Measurements from ENCODE around the gene COX4I2.
"Not testable (repeated sequence)": the region's sequence is repeated elsewhere in the genome, so short reads cannot be mapped to it uniquely, and the experiment has no call there.

The COX4I2 gene

GRCh38 chr20:31654534-31654933 lies 16.8 kb downstream of the COX4I2 start:
- DNase-seq (ENCODE audit: low read depth) = no peak

DNA sequence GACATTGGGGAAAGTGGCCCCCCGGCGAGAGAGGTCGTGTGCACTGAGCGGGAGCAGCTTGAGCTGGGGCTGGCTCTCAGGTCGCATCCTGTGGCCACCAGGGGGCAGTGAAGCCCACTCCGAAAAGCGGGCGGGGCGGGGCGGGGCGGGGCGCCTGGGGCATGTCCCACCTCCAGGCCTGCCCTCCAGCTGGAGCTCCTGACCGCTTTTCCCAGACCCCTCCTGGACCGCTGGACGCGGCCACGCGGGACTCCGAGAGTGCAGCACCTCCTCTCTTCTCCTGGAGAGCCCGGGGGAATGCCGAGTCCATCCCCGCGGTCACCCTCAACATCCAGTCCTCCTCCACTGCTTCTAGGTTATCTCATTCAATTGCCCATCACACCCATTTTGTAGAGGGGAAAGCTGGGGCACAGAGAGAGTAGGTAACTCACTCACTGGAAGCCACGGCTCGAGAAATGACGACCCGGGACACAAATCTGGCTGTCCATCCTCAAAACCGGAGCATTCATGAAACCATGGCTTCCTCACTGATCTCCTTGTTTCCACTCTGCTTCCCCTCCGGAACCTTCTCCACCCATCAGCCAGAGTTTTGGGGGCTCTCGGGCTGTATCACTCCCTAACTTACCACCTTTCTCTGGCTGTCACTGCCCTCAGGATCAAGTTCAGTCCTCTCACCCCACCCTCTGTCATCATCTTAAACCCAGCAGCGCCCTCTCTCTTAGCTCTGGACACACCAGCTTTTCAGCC lies 24.1 kb downstream of the COX4I2 start:
- DNase-seq (ENCODE audit: low read depth) = peak; percentile 38

DNA sequence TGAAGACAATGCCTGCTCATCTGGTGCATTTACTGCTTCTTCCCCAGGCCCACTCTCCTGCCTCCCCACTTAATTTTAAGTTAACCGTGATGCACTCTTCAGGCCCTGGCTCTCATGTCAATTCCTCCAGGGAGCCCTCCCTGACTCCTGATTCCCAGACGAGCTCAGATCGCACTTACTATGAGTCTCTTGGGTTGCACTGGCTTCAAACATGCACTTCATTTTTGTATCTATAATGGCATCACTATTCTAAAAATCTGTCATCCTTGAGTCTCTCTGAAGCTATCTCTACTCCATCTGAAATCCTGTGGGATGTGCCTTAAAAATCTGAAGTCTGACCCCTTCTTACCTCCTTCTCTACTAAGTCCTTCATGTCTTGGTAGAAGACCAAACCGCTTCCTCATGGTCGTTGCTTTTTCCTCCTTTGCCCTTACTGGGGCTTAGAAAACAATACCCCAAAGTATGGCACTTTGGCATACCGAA lies 24.7 kb downstream of the COX4I2 start:
- DNase-seq (ENCODE audit: low read depth) = no peak

DNA sequence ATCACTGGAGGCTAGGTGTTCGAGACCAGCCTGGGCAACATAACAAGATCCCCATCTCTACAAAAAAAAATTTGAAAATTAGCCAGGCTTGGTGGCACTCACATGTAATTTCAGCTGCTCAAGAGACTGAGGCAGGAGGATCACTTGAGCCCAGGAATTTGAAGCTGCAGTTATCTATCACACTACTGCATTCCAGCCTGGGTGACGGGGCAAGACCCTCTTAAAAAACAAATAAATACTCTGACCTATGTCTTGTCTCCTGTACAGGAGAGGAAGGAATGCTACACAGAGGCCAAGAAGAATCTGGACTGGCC lies 25.8 kb downstream of the COX4I2 start:
- no peak for DNase-seq (ENCODE audit: low read depth)

DNA sequence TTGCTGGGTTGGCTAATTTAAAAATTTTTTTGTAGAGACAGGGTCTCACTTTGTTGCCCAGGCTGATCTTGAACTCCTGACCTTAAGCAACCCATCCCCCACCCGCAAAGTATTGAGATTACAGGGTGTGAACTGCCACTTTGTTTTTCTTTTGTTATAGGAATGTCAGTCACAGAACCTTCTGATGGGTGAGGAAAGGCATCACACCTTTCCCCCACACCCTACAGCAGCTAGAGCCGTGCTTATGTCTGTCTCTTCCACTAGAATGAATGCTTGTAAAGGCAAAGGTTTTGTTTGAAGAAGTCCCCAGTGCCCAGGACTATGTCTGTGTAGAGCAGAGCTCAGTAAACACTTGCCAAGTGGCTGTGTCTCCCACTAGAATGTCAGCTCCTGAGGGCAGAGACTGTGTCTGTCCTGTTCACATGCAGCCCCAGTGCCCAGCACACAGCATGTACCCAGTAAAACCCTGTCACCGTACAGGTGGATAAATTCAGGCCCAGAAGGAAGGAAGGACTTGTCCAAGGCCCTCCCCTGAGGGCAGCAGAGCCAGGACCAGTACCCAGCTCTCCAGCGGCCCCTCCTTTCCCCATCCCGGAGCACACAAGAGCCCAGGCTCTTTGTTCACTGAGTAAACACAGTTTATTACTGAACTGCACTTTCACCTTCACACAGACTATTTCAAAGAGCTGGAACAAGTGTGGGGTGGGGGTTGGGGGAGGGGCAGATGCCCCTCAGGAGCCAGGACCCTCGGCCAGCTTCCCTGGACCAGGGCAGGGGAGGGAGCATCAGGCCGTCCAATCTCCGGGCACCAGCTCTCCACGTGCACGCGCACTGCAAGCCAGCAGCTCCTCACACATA lies 26.4 kb downstream of the COX4I2 start:
- no peak for DNase-seq (ENCODE audit: low read depth)

DNA sequence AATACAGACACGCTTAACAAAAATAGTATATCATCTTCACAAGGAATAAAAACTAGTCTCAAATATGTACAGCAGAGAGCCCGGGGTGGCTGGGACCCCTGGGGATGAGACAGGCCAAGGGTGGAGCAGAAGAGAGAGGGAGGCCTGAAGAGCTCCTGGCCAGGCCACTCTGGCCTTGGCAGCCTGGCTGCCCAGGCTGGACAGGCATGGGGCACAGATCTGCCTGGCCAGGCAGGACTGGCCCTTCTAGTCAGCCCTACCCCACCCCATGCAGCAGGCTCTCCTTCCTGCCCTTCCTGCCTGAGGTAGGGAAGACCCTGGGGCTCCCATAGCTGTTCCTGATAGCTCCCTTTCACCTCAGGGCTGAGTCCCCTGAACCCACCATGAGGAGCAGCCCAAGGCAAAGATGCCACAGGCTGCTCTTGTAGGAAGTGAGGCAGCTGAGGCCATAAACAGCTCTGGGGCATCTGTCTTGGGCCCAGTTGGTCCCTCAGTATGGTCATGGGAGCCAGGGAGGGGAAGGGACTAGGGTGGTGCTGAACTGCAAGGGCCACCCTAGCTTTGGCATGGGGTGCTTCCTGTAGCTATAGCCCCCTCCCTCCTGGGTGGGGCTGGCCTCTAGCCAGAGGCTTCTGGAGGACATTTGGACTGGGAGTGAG lies 27.1 kb downstream of the COX4I2 start:
- DNase-seq (ENCODE audit: low read depth) = no peak

- no peak for DNase-seq (ENCODE audit: low read depth)
These were observed 28.0 kb downstream of the COX4I2 start for GRCh38 chr20:31665753-31666152.

- no peak for DNase-seq (ENCODE audit: low read depth)
These were observed 28.7 kb downstream of the COX4I2 start for GRCh38 chr20:31666258-31667042.

DNA sequence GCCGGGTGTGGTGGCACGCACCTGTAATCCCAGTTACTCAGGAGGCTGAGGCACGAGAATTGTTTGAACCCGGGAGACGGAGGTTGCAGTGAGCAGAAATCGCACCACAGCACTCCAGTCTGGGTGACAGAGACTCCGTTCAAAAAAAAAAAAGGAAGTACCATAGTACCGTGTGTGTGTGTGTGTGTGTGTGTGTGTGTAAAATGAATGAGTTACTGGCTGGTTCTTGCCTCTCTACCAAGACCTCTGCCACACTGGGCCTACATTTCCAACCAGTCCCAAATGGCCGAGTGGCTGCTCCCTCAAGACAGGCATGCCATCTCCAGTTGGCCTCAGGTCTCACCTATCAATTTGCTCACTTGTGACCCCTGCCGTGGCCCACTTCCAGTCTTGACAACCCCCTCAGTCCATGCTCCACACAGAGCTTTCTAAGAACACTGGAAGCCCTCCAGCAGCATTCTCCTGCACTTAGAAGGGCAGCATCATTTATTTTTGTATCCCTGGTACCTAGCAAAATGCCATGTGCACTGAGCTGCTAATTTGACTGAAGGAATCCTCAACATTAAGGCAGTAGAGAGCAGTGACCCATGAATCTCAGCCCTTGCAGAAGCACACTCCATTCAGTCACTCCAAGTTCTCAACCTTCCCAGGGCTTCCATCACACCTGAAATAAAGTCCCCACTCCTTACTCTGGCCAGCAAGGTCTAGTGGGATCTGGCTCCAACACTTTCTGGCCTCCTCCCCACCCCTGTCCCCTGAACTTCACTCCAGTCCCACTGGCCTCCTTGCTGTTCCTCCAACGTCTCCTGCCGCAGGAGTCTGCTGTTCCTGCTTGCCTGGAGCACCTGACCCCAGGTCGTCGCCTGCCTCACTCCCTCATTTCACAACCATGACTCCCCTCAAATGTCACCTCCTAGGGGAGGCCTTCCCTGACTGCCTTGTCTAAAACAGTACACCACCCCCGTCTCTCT lies 29.9 kb downstream of the COX4I2 start:
- no peak for DNase-seq (ENCODE audit: low read depth)

- DNase-seq (ENCODE audit: low read depth) = not testable (repeated sequence)
These were observed 31.2 kb downstream of the COX4I2 start for GRCh38 chr20:31668944-31669343.

- no peak for DNase-seq (ENCODE audit: low read depth)
These were observed 32.2 kb downstream of the COX4I2 start for GRCh38 chr20:31669876-31670275.

- DNase-seq (ENCODE audit: low read depth) = no peak
These were observed 32.9 kb downstream of the COX4I2 start for GRCh38 chr20:31670371-31671228.

DNA sequence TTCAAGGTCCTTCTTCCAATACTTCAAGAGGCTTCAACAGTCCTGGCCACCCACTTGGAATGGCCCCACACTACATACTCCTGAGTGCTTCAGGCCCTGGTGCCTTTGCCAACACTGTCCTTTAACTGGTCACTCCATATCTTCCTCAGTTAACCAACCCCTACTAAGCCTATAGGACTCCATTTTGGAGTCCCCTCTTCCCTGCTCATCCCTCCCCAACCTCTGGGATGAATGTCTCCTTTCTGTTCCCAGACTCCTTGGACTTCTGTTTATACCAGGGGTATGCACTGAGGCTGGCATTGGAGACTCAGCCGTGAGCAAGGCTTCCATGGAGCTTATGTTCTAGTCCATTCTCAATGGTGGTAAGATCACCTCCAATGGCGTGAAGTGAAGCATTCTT lies 33.6 kb downstream of the COX4I2 start:
- DNase-seq (ENCODE audit: low read depth) = no peak

- no peak for DNase-seq (ENCODE audit: low read depth)
These were observed 35.7 kb downstream of the COX4I2 start for GRCh38 chr20:31673435-31673834.

DNA sequence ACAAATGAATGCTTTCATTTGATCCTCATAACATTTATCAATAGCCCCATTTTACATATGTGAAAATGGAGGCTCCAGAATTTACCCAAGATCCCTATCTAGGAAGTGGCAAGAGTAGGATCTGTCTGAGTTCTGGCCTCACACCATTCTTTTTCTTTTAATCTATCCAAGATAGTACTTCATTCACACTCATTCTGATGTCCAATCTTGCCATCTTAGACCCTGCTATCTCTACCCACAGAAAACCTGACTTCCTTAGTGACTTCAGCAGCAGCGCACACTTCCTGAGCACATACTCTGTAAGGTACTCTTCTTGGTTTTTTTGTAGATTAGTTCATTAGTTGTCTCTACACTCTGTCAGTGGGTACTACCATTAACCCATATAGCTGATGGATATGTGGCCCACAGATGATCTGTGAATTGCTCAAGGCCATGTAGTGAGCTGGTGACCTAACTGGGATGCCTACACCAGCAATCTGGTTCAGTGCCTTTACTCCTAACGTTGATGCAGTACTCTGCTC lies 36.3 kb downstream of the COX4I2 start:
- no peak for DNase-seq (ENCODE audit: low read depth)

- DNase-seq (ENCODE audit: low read depth) = peak; percentile 82
These were observed 37.4 kb downstream of the COX4I2 start for GRCh38 chr20:31674895-31675827.

DNA sequence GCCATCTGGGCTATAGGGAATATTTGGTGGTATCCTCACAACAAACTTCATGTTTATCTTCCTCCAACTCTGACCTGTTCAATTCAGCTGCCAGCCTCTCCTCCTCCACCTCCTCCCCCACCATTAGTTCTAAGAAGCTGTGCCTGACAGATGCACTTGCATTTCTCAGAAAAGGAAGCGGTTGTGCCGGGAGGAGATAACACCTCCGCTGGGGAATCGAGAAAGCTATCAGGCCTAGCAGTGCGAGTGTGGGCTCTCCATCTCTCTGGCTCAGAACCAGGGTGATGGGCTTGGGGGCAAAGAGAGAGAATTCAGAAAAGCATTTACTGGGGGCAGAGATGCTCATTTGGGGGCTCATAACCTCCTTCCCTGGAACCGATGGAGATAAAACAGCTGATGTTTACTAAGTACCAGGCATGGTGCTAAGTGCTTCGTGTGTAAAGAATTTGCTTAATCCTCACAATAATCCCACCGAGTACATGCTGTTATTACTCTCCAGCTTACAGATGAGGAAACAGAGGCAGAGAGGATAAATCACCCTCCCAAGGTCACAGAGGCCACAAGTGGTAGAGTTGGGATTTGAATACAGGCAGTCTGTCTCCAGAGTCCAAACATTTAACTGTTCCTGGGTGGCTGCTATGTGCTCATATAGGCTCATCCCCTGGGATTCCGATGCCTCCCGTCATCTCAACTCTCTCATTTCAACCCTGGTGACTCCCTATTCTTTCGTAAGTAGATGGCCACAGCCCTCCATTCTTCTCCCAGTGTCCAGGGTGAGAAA lies 38.3 kb downstream of the COX4I2 start:
- no peak for DNase-seq (ENCODE audit: low read depth)

GRCh38 chr20:31676609-31676989 lies 38.9 kb downstream of the COX4I2 start:
- no peak for DNase-seq (ENCODE audit: low read depth)
